ENCODE measurements around the gene MAPKAP1.

MAPKAP1 gene

DNA sequence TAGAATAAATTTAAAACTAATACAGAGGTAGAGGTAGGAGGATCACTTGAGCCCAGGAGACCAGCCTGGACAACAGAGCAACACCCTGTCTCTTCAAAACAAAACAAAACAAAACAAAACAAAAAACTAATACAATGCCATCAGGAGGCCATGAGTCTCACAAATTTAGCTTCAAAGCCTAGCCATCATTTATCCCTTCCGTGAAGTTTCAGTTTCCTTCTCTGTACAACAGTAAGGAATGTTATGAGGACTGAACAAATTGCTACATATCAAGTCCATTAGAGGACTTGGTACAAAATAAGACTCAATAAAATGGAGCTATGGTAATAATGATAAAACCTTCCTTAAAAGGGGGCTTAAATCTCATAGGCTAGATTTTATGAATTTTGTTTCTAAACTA, 60.8 kb downstream of the MAPKAP1 start:
- TF ChIP-seq, protein P1, sequence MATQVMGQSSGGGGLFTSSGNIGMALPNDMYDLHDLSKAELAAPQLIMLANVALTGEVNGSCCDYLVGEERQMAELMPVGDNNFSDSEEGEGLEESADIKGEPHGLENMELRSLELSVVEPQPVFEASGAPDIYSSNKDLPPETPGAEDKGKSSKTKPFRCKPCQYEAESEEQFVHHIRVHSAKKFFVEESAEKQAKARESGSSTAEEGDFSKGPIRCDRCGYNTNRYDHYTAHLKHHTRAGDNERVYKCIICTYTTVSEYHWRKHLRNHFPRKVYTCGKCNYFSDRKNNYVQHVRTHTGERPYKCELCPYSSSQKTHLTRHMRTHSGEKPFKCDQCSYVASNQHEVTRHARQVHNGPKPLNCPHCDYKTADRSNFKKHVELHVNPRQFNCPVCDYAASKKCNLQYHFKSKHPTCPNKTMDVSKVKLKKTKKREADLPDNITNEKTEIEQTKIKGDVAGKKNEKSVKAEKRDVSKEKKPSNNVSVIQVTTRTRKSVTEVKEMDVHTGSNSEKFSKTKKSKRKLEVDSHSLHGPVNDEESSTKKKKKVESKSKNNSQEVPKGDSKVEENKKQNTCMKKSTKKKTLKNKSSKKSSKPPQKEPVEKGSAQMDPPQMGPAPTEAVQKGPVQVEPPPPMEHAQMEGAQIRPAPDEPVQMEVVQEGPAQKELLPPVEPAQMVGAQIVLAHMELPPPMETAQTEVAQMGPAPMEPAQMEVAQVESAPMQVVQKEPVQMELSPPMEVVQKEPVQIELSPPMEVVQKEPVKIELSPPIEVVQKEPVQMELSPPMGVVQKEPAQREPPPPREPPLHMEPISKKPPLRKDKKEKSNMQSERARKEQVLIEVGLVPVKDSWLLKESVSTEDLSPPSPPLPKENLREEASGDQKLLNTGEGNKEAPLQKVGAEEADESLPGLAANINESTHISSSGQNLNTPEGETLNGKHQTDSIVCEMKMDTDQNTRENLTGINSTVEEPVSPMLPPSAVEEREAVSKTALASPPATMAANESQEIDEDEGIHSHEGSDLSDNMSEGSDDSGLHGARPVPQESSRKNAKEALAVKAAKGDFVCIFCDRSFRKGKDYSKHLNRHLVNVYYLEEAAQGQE (IDR thresholded peaks at IDR 0.05; ENCODE audit: low read depth), result no peak
- TF ChIP-seq TAF1 (IDR thresholded peaks at IDR 0.05; ENCODE audit: low read depth) (no peak), RAD21 (IDR thresholded peaks at IDR 0.05; ENCODE audit: low read depth) (no peak), TEAD4 (IDR thresholded peaks at IDR 0.05) (no peak), ZBTB7A (IDR thresholded peaks at IDR 0.05; ENCODE audit: low read depth) (no peak), CEBPB (IDR thresholded peaks at IDR 0.05) (no peak), NFIC (IDR thresholded peaks at IDR 0.05) (no peak), FOXM1 (IDR thresholded peaks at IDR 0.05; ENCODE audit: borderline replicate concordance, low read depth) (no peak), CREB1 (IDR thresholded peaks at IDR 0.05; ENCODE audit: low read depth) (no peak), YY1 (IDR thresholded peaks at IDR 0.05; ENCODE audit: low read depth) (no peak), EGR1 (IDR thresholded peaks at IDR 0.05) (no peak), TCF12 (IDR thresholded peaks at IDR 0.05; ENCODE audit: low read depth) (no peak), EP300 (IDR thresholded peaks at IDR 0.05; ENCODE audit: borderline replicate concordance) (no peak), MAX (IDR thresholded peaks at IDR 0.05) (no peak)
- TF ChIP-seq, protein P2, sequence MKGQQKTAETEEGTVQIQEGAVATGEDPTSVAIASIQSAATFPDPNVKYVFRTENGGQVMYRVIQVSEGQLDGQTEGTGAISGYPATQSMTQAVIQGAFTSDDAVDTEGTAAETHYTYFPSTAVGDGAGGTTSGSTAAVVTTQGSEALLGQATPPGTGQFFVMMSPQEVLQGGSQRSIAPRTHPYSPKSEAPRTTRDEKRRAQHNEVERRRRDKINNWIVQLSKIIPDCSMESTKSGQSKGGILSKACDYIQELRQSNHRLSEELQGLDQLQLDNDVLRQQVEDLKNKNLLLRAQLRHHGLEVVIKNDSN (IDR thresholded peaks at IDR 0.05), result no peak

- TF ChIP-seq, protein P2 (IDR thresholded peaks at IDR 0.05), result no peak
- TF ChIP-seq YY1 (IDR thresholded peaks at IDR 0.05; ENCODE audit: low read depth), result no peak
- TF ChIP-seq CEBPB (IDR thresholded peaks at IDR 0.05), result no peak
- no peak for TF ChIP-seq EGR1 (IDR thresholded peaks at IDR 0.05)
- no peak for TF ChIP-seq MAX (IDR thresholded peaks at IDR 0.05)
- TF ChIP-seq TCF12 (IDR thresholded peaks at IDR 0.05; ENCODE audit: low read depth), result no peak
- TF ChIP-seq, protein P1 (IDR thresholded peaks at IDR 0.05; ENCODE audit: low read depth), result no peak
- no peak for TF ChIP-seq EP300 (IDR thresholded peaks at IDR 0.05; ENCODE audit: borderline replicate concordance)
- TF ChIP-seq TEAD4 (IDR thresholded peaks at IDR 0.05), result no peak
- TF ChIP-seq NFIC (IDR thresholded peaks at IDR 0.05), result no peak
- no peak for TF ChIP-seq CREB1 (IDR thresholded peaks at IDR 0.05; ENCODE audit: low read depth)
- no peak for TF ChIP-seq TAF1 (IDR thresholded peaks at IDR 0.05; ENCODE audit: low read depth)
- no peak for TF ChIP-seq RAD21 (IDR thresholded peaks at IDR 0.05; ENCODE audit: low read depth)
- TF ChIP-seq ZBTB7A (IDR thresholded peaks at IDR 0.05; ENCODE audit: low read depth), result no peak
- TF ChIP-seq FOXM1 (IDR thresholded peaks at IDR 0.05; ENCODE audit: borderline replicate concordance, low read depth), result no peak
Observed at GRCh38 chr9:125644819-125645507, 62.0 kb downstream of the MAPKAP1 start.

- no peak for TF ChIP-seq RAD21 (IDR thresholded peaks at IDR 0.05; ENCODE audit: low read depth)
- no peak for TF ChIP-seq FOXM1 (IDR thresholded peaks at IDR 0.05; ENCODE audit: borderline replicate concordance, low read depth)
- TF ChIP-seq MAX (IDR thresholded peaks at IDR 0.05), result no peak
Observed at GRCh38 chr9:125642311-125642710, 64.7 kb downstream of the MAPKAP1 start.

DNA sequence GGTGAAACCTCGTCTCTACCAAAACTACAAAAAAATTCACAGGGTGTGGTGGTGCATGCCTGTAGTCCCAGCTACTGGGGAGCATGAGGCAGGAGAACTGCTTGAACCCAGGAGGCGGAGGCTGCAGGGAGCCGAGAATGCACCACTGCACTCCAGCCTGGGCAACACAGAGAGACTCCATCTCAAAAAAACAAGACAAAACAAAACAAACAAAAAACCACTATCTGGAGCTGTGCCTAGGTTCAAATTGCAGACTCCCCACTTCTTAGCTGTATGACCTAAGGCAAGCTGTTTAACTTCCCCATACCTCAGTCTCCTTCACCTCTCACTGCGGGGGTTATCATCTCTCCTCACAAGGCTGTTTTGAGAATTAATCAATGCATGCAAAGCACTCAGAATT, 68.0 kb downstream of the MAPKAP1 start:
- no peak for TF ChIP-seq FOXM1 (IDR thresholded peaks at IDR 0.05; ENCODE audit: borderline replicate concordance, low read depth)
- TF ChIP-seq EP300 (IDR thresholded peaks at IDR 0.05; ENCODE audit: borderline replicate concordance), result no peak
- no peak for TF ChIP-seq YY1 (IDR thresholded peaks at IDR 0.05; ENCODE audit: low read depth)
- no peak for TF ChIP-seq NFIC (IDR thresholded peaks at IDR 0.05)
- no peak for TF ChIP-seq EGR1 (IDR thresholded peaks at IDR 0.05)
- no peak for TF ChIP-seq TEAD4 (IDR thresholded peaks at IDR 0.05)
- TF ChIP-seq MAX (IDR thresholded peaks at IDR 0.05), result no peak

DNA sequence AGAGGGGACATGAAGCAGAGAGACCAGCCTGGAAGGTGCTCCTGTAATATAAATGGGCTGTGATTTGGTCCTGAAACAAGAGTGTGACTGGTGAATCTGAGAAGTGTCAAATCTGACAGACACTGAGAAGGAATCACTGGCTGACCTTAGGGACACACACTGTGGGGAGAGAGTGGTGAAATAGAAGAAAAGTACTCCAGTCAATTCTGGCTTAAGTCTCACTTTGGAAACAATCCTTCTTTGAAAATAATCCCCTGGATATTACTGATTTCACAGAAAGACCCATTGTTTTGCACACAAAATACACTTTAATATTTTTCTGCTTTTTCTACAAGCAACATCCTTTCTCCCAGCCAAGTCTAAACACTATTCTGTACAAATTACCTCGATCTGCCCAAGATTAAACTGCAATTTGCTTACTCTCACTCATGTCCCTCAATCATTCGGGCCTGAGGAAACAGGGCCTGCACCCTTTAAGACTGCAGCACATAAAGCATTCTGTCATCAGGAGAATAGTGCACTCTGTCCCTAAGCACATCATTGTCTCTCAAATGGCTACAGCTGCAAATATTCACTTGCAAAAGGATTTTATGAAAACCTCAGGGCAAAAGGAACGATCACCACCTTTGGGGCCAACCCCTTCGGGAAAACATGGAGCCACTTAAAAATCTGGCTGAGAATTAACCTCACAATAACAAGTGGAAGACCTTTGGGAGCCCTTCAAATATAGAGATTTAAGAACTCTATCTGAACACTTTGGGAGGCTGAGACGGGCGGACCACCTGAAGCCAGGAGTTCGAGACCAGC, 68.6 kb downstream of the MAPKAP1 start:
- TF ChIP-seq TAF1 (IDR thresholded peaks at IDR 0.05; ENCODE audit: low read depth) (no peak), FOXM1 (IDR thresholded peaks at IDR 0.05; ENCODE audit: borderline replicate concordance, low read depth) (no peak), YY1 (IDR thresholded peaks at IDR 0.05; ENCODE audit: low read depth) (no peak), EGR1 (IDR thresholded peaks at IDR 0.05) (no peak), TCF12 (IDR thresholded peaks at IDR 0.05; ENCODE audit: low read depth) (no peak), CEBPB (IDR thresholded peaks at IDR 0.05) (no peak), CREB1 (IDR thresholded peaks at IDR 0.05; ENCODE audit: low read depth) (no peak), TEAD4 (IDR thresholded peaks at IDR 0.05) (no peak), EP300 (IDR thresholded peaks at IDR 0.05; ENCODE audit: borderline replicate concordance) (no peak), ZBTB7A (IDR thresholded peaks at IDR 0.05; ENCODE audit: low read depth) (no peak), NFIC (IDR thresholded peaks at IDR 0.05) (no peak), MAX (IDR thresholded peaks at IDR 0.05) (no peak), RAD21 (IDR thresholded peaks at IDR 0.05; ENCODE audit: low read depth) (no peak)
- TF ChIP-seq, protein P2 (IDR thresholded peaks at IDR 0.05), result no peak
- TF ChIP-seq, protein P1 (IDR thresholded peaks at IDR 0.05; ENCODE audit: low read depth), result no peak
